PFSK-1 (cell line): Measurements from ENCODE around the gene TEPSIN.

Experiments
- REST ChIP-seq, 2 experiments: IDR thresholded peaks; 2 replicates each; pipeline versions ENCODE4 v1.6.1 to v1.8.0; 2011 to 2012; ENCODE audit warnings: low read depth in 2 of 2, low read length in 2 of 2, control low read depth in 1 of 2, inconsistent platforms in 1 of 2, mild to moderate bottlenecking in 1 of 2, moderate library complexity in 1 of 2; ENCODE audit not compliant: insufficient read depth in 1 of 2
- SIN3A ChIP-seq: IDR thresholded peaks from 2 replicates; pipeline ENCODE4 v1.6.1; 2012; ENCODE audit warnings: mild to moderate bottlenecking, low read length, moderate library complexity, borderline replicate concordance; ENCODE audit not compliant: insufficient read depth

DNA sequence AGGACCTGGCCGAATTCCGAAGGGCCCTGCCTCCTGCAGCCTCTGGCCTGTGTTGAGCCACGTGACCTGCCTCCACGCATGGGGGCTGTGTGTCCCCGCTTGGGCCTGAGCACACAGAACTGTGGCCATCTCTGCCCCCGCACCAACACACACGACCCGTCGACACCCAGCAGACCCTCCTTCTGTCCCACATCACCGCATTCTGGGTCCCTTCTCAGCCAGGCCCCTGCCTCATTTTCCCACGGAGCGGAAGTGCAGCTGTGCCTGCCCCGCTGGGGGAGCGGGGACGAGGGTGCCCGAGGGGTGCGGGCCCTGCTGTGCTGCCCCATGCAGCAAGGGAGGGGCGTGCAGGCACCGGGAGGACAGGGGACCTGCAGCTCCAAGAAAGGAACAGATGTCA is 18.7 kb upstream of the TEPSIN start:
- TF ChIP-seq SIN3A (no peak), REST (IDR thresholded peaks at IDR 0.05; ENCODE audit: insufficient read depth in 1 of 2, low read depth in 2 of 2, low read length in 2 of 2) (no peak)
